HEK293 (cell line): ENCODE data around the gene GNS.

Experiments
- ZNF146 ChIP-seq: fragments of 450-650 bp; formaldehyde crosslinking; IDR thresholded peaks from 2 replicates; pipeline ENCODE4 v1.5.1; 2016; ENCODE audit warnings: missing biosample characterization, missing genetic modification characterization
- TF ChIP-seq, protein P1 (sequence below): fragments of 450-650 bp; formaldehyde crosslinking; IDR thresholded peaks from 2 replicates; pipeline ENCODE4 v1.5.1; 2016; ENCODE audit warnings: missing biosample characterization, missing genetic modification characterization

DNA sequence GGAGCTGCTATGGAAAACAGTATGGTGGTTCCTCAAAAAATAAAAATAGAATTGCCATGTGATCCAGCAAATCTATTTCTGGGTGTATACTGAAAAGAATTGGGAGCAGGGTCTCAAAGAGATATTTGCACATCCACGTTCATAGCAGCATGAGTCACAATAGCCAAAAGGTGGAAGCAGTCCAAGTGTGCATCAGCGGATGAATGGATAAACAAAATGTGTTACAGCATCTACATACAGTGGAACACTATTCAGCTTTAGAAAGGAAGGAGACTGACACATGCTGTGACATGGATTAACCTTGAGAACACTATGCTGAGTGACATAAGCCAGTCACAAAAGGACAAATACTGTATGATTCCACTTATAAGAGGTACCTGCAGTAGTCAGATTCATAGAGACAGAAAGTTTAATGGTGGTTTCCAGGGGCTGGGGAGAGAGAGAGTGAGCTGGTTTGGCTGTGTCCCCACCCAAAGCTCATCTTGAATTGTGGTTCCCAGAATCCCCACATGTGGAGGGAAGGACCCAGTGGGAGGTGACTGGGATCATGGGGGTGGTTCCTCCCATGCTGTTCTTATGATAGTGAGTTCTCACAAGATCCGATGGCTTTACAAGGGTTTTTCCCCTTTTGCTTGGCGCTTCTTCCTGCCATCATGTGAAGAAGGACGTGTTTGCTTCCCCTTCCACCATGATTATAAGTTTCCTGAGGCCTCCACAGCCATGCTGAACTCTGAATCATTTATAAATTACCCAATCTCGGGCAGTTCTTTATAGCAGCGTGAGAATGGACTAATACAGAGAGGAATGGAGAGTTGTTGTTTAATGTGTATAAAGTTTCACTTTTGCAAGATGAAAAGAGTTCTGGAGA is 47.6 kb upstream of the GNS start:
- TF ChIP-seq ZNF146 (tag by site-specific recombination) = no peak
- TF ChIP-seq, protein P1, sequence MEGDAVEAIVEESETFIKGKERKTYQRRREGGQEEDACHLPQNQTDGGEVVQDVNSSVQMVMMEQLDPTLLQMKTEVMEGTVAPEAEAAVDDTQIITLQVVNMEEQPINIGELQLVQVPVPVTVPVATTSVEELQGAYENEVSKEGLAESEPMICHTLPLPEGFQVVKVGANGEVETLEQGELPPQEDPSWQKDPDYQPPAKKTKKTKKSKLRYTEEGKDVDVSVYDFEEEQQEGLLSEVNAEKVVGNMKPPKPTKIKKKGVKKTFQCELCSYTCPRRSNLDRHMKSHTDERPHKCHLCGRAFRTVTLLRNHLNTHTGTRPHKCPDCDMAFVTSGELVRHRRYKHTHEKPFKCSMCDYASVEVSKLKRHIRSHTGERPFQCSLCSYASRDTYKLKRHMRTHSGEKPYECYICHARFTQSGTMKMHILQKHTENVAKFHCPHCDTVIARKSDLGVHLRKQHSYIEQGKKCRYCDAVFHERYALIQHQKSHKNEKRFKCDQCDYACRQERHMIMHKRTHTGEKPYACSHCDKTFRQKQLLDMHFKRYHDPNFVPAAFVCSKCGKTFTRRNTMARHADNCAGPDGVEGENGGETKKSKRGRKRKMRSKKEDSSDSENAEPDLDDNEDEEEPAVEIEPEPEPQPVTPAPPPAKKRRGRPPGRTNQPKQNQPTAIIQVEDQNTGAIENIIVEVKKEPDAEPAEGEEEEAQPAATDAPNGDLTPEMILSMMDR (tag by site-specific recombination) = no peak
